Measurements from ENCODE around the gene CCZ1.
"Not testable (repeated sequence)": the region's sequence is repeated elsewhere in the genome, so short reads cannot be mapped to it uniquely, and the experiment has no call there.

Gene CCZ1

DNA sequence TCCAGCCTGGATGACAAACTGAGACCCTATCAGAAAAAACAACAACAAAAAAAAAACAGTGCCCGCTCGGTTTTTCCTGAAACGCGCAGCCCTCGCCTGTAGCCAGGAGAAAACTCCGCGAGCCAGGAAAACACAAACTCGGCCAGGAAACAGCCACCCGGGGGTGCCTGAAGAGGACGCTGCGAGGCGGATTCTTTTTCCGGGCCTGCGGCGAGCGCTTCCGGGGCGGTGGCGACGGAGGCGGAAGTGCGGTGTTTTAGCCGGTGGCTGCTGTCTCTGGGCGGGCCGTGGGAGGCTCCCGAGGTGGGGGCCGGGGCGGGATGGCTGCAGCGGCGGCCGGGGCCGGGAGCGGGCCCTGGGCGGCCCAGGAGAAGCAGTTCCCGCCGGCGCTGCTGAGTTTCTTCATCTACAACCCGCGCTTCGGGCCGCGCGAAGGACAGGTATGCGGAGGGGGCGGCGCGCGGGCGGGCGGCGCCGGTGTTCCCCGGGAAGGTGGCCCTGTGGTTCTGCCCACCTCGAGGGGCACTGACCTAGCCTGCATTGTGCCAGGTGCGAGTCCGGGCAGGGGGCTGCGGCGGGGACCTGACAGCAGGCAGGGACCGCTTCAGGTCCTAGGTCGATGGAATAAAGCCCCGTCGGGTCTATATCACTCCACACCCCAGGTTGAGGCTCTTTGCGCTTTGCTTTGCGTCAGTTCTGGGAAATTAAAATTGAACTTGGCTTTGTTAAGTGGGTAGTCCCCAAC lies at the start of gene CCZ1:
Gene CCZ1, plus strand, starts transcription at position 254 of the 745 bp plus-strand sequence. Its CDS starts 67 bp downstream, at position 321.
- not testable (repeated sequence) for DNase-seq

DNA sequence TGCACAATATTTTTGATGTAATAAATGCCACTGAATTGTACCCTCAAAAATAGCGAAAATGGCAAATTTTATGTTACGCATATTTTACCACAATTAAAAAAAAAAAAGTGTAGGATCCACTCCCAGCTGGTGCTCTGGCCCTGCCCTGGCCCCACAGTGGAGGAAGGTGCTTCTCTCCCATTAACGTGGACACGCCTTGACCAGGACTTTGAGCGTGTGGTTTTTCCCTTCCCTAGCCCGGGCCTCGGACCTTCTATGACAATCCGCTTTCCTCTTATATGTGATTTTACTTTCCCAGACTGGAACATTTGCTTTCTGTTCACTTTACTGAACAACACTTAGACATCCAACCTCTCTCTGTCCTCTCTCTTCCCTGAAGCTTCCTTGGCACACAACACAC lies 47.6 kb upstream of the CCZ1 start:
- DNase-seq = no peak

DNA sequence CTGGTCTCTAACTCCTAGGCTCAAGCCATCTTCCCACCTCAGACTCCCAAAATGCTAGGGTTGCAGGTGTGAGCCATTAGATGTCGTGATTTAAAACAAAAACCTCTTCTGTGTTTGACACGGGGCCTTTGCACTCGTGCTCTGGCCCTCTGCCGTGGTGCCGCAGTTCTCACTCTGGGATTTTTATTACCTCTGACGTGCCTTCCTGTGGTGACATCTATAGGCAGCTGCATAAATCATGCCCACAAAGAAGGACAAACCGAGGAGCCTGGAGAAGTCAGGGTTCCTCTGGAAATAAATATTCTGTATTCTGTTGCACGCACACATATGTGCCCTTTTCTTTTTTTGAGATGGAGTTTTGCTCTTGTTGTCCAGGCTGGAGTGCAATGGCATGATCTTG lies 43.8 kb upstream of the CCZ1 start:
- DNase-seq = no peak

DNA sequence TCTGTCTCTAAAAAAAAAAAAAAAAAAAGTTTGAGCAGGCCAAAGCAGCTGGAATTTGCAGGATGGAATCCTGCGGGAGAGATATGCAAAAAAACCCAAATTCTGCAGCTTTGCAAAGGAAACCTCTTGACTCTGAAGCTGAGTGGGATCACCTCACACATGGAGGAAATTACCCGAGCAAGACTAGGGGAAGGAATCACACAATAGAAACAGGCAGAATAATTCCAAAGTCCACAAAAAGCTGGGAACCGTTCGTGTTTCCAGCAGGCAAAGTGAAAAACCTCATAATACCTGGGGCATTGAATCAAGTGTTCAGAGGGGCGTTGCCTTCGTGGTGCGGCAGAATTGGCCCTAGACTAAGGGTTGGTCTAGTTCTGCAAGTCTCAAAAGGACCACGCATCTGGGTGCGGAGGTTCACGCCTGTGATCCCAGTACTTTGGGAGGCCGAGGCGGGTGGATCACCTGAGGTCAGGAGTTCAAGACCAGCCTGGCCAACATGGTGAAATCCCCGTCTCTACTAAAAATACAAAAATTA lies 41.4 kb upstream of the CCZ1 start:
- DNase-seq = not testable (repeated sequence)

DNA sequence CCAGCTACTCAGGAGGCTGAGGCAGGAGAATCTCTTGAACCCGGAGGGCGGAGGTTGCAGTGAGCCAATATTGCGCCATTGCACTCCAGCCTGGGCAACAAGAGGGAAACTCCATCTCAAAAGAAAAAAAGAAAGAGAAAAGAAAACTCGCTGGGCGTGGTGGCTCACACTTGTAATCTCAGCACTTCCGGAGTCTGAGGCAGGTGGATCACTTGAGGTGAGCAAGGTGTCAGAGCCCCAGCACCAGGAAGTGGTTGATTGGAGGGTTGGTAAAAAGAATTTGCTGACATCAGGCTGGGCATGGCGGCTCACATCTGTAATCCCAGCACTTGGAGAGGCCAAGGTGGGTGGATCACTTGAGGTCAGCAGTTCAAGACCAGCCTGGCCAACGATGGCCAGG lies 40.0 kb upstream of the CCZ1 start:
- DNase-seq = not testable (repeated sequence)

DNA sequence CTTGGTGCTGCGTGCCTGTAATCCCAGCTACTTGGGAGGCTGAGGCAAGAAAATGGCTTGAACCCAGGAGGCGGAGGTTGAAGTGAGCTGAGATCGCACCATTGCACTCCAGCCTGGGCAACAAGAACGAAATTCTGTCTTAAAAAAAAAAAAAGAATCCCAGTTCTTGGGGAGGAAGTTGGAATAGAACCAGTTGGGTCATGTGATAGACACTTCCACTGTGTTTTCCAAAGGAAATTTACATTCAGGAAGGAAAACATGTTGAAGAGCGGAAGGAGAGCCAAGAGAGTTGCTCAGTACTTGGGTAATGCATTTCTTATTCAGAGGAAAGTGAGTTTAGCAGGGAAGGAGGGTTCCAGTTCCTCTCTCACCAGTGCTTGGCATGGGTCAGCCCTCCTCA lies 37.3 kb upstream of the CCZ1 start:
- not testable (repeated sequence) for DNase-seq

DNA sequence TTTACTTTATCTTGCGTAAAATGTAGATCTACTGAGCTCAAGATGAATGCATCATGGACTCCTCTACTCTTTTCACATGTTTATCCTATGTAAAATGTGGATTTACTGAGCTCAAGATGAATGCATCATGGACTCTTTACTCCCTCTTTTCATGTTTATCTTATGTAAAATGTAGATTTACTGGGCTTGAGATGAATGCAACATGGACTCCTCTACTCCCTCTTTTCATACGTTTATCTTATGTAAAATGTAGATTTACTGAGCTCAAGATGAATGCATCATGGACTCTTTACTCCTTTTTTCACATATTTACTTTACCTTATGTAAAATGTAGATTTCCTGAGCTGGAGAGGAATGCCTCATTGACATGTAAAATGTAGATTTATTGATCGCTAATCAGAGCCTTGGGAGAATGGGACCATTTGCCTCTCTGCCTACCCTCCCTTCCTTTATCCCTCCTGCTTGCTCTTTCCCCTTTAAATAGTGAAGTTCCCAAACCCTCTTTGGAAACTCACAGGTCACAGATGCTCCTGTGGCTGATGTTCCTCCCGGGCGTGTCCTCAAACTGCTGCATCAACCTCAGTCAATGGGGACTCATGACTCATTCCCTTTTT lies 35.7 kb upstream of the CCZ1 start:
- DNase-seq = not testable (repeated sequence)

DNA sequence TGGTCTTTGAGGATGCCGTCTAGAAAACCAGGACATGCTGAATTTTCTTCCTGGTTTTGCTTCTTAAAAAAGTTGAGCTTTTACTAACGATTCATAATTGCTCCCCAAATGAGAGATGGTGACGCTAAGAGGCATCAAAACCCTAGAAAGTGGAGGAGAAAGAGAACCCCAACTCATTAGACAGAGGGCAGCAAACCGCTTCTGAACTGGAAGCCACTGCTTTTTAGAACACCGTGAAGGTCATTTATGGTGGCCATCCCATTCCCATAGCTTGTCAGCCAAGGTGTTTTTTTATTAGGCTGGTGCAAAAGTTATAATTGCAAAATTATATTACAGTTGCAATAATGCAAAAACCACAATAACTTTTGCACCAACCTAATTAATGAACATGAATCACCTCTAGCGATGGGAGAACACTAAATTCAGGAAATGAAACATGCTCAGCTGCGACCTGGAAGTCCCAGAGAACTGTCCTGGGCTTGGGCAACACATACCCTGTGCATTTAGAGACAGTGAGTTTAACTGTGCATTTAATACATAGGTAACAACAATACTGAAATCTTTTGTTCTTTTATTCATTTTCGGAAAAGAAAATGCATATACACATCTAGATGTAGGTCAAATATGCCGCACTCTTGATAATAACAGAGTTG lies 33.1 kb upstream of the CCZ1 start:
- not testable (repeated sequence) for DNase-seq

DNA sequence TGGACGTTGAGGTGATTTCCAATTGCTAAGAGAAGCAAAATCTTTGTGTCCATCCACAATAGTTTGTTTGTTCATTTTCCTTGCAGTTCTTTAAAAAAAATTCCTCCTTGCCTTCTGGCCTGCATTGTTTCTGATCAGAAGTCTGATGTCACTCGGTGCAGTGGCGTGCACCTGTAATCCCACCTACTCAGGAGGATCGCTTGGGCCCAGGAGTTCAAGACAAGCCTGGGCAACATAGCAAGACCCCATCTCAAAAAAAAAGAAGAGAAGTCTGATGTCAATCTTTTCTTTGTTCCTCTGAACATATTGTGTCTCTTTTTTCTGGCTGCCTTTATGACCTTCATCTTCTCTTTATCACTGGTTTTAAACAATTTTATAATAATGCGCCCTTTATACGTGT lies 31.5 kb upstream of the CCZ1 start:
- DNase-seq = no peak

DNA sequence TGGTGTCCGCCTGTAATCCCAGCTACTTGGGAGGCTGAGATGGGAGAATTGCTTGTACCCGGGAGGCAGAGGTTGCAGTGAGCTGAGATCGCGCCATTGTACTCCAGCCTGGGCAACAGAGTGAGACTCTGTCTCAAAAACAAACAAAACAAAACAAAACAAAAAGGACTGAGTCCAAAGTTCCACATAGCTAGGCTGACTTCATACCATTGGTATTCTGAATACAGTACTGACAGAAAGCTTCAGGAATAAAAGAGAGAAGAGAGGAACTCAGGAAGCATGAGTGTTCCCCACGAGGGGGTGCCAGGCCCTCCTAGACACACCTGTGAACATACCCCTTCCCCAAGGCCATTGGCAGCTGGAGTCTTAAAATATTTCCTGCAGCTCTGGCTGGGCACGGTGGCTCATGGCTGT lies 29.6 kb upstream of the CCZ1 start:
- DNase-seq = not testable (repeated sequence)

DNA sequence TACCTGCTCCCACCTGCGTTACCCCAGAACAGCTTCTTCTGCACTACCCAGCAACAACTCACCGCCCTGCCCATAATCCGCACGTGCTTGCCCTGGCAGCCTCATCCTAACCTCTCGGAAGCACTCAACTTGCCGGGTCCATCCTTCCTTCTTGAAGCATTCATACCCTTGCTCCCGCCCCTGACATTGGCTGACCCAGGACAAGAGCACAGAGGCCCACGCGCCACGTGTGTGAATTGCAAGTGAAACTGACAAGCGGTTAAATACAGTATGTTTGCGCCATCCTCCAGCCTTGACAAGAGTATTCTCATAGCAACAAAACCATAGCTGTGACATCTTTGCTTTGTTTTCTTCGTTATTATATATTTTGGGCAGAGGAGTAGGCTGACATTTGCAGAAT lies 28.8 kb upstream of the CCZ1 start:
- DNase-seq = no peak

DNA sequence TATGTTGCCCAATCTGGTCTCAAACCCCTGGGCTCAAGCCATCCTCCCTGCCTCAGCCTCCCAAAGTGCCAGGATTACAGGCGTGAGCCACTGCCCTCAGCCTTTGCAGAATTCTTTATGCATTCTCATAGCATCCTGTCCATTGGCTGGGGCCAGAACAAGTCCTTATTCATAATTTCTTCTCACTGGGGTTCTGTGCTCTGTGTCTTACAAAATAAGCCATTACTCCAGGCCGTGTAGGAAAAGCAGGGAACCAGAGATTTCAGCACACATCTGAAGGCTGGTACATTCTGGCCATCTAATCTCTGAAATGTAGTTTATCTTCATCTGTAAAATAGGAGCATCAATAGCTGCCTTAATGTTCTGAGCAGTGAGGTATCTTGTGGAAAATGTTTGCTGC lies 28.2 kb upstream of the CCZ1 start:
- DNase-seq = no peak

DNA sequence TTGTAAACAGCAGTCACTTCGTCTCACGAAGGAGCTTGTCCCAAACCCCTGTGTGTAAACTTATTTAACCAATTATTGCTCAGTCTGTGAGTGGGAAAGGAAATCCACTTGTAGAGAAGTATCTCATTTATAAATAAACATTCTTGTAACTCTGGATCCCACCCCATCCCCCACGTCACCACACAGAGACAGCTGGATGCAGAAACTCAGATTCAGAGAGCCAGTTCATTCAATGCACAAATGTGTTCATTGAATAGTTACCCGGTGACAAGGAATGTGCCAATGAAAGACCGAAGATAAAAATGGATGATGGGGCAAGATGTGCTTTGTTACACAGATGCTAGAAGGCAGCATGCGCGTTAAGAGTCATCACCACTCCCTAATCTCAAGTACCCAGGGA lies 26.2 kb upstream of the CCZ1 start:
- DNase-seq = no peak

DNA sequence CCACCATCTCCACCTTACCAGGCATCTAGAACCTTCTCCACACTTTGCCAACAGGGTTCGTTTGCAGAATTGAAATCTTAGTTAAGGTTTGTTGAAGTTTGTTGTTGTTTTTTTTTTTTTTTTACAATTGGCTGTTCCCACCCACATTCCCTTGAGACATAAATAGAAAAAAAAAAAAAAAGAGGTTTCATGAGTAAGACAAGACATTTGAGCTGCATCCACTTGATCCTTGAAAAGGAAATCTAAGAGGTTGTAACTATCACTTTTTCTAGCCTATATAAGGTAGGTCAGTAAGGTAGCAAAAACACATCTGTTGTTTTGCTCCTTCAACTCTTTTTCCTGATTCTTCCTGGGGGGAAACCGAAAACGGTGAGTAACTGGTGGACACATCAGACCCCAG lies 18.9 kb upstream of the CCZ1 start:
- DNase-seq = not testable (repeated sequence)

DNA sequence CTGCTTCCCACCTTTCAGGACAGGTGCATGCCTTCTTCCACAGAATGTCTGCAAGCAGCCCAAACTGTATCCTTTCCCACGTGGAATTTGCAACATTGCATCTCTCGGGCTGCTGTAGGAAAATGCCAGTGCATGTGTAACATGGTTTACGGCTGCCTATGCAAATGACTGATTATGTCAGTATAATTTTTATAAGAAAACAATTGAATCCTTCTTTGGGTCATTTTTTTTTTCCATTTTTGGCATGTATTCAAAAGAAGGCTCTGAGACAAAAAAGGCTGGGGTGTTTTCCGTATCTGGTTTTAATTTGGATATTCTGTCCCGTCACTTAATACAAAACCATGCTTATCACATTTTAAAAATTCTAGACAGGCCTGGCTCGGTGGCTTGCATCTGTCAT lies 18.4 kb upstream of the CCZ1 start:
- not testable (repeated sequence) for DNase-seq

DNA sequence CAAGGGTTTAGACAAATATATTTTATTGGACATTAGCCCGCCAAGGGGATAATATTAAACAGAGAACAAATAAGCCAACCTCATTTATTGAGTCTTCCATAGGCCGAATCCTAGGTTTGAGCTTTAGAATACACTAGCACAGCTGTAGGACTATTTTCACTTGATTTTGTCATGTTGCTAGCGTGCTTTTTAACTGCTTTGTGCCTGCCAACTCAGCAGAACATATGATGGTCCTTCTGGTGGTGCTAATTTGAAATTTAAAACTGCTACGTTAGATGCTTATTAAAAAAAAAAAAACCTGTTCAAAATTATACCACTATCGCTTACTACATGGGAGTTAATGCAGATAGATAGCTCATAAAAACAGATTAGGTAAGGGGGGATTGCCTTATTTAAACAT lies 14.1 kb upstream of the CCZ1 start:
- not testable (repeated sequence) for DNase-seq

DNA sequence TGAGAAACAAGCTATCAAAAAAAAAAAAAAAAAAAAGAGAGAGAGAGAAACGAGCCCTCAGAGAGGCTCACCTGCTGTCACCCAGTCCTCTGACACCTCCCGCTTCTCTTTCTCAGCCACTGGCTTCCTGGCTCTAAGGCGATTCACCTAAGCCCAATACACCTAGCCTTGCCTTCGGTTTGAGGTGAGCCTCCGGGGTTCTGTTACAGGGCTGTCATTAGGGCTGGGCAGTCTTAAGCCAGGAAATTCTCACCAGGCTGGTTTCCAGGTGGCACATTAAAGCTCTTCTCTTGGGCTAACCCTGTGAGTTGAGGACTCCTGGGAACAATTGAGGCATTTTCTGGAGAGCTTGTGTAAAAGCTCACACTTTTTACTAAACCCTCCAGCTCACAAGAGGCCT lies 10.5 kb upstream of the CCZ1 start:
- DNase-seq = not testable (repeated sequence)

DNA sequence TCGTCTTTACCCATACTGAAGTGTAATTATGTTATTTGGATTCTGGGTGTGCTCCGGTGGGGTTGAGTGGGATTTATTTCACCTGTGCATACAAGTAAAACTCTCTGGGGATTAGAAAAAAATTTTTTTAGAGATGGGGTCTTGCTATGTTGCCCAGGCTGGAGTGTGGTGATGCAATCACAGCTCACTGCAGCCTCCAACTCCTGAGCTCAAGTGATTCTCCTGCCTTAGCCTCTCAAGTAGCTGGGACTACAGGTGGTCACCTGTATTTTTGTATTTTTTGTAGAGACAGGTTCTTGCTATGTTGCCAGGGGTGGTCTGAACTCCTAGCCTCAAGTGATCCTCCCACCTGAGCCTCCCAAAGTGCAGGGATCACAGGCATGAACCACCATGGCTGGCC lies 8.3 kb upstream of the CCZ1 start:
- DNase-seq = not testable (repeated sequence)

DNA sequence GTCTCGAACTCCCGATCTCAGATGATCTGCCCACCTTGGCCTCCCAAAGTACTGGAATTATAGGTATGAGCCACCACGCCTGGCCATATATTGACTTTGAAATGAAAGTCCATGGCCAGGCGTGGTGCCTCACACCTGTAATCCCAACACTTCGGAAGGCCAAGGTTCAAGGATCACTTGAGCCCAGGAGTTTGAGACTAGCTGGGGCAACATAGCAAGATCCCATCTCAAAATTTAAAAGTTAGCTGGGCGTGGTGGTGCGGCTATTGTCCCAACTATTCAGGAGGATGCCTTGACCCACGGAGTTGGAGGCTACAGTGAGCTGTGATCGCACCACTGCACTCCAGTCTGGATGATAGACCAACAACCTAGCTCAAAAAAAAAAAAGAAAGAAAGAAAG lies 6.0 kb upstream of the CCZ1 start:
- no peak for DNase-seq

DNA sequence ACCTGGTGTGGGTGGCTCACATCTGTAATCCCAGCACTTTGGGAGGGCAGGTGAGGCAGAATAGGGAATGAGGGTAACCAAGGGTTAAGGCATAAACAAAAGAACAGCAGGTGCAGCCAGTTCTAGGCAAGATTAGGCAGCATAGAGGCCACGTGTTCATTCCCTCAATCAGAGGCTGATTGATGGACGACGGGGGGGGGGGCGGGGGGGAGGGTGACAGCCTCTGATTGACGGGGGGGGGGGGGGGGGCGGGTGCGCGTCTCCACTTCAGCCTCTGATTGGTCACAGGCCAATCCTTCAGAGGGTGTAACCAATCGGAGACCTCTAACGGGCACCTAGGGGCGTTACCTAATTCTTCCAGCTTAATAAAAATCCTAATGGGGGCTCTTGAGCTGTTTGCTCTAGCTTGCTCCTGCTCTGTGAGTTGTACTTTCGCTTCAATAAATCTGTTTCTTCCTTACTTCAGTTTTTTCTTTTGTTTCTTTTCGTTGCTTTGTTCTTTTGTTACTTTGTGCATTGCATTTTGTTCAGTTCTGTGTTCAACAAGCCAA lies 1.1 kb upstream of the CCZ1 start:
- peak; percentile 20 for DNase-seq

DNA sequence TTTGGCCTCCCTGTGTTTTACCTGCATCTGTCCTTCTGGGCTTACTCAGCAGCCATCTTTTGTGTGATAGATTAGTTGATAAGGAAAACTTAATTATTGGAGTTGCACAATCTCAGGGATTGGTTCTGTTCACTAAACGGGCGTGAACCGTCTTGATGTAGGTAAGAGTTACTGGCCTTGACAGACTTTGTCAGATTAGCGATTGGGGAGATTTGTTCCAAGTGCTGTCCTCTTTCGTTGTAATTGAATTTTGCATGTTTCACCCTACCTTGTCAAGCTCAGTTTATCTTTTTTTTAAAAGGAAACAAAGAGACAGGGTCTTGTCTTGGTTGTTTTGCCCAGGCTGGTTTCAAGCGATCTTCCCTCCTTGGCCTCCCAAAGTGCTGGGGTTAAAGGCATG lies 4.5 kb downstream of the CCZ1 start:
- DNase-seq = not testable (repeated sequence)

DNA sequence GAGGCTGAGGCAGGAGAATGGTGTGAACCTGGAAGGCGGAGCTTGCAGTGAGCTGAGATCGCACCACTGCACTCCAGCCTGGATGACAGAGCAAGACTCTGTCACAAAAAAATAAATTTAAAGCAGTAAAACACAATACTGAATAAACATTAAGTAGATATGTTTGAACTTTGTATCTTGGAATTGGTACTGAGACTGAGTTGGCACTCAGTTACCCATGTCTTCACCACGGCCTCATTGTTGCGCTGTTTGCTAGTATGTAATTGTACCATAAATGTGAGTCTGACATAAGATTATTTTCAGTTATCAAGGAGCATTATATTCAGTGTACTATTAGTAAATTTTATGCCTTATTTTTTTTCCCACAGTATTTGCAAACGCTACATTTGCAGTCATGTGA lies 6.2 kb downstream of the CCZ1 start:
- DNase-seq = not testable (repeated sequence)

DNA sequence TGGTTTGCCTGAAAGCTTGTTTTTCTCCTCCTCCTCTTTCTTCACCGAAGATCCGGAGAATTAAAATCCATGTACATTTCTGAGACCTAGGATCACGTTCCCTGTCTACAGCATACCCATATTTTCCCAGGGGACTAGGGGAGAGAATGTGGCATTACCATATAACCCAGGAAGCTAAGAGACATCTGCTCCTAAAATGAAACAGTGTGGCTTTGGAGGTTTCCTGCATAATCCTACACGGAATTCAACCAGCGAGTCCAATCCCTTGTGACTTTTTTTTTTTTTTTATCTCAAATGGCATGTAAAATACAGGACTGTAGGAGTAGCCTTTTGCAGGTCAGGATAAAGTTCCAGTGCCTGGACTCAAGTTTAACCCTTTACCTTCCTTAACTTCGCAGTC lies 10.3 kb downstream of the CCZ1 start:
- DNase-seq = not testable (repeated sequence)

DNA sequence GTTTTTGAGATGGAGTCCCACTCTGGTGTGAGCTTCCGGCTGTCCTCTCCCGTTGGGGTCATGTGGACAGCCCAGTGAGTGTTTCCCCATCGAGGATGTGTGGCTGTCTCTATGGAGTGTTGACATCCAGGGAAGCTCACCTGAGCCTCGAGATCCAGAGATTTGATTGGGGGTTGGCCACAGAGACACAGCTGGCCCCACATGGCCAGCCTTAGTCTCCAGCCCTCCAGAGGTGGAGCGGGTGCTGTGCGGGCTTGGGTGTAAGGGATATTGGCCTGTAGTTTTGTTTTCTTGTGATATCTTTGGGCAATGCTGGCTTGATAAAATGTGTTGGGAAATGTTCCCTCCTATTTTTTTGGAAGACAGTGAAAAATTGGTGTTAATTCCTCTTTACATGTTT lies 18.0 kb downstream of the CCZ1 start:
- not testable (repeated sequence) for DNase-seq

All from NCI-H748 treated with DMSO at 0.1 percent for 48 hours (cell line).